GM23248 (cell line): ENCODE measurements around the gene BCLAF1. TPM values are rescaled to one million over a fixed set of nuclear protein-coding genes. Genes with fewer than 3 reads are reported as not detected.

Experiments
- DNase-seq: peaks from one replicate; pipeline ENCODE4 v3.0.0-alpha.2; 2015
- H2AFZ ChIP-seq: fragments of 200-600 bp; sonication (generic); 2 replicates; pipeline ENCODE4 v1.6.1; 2016; ENCODE audit warnings: antibody characterized with exemption
- H3F3A ChIP-seq: fragments of 200-600 bp; sonication (generic); 2 replicates; pipeline ENCODE4 v1.6.1; 2016; ENCODE audit warnings: mild to moderate bottlenecking, antibody characterized with exemption, mixed run types; ENCODE audit not compliant: insufficient read depth
- H3K27ac ChIP-seq: fragments of 200-600 bp; sonication (generic); 2 replicates; pipeline ENCODE4 v1.5.1; 2016; ENCODE audit warnings: mild to moderate bottlenecking
- H3K27me3 ChIP-seq: fragments of 200-600 bp; sonication (generic); replicated peaks from 2 replicates; pipeline ENCODE4 v1.6.1; 2016; ENCODE audit warnings: mild to moderate bottlenecking; ENCODE audit not compliant: insufficient read depth
- H3K36me3 ChIP-seq: fragments of 200-600 bp; sonication (generic); 2 replicates; pipeline ENCODE4 v1.6.1; 2016; ENCODE audit warnings: low read depth, mild to moderate bottlenecking
- H3K4me1 ChIP-seq: fragments of 200-600 bp; sonication (generic); 2 replicates; pipeline ENCODE4 v1.6.1; 2016; ENCODE audit warnings: mild to moderate bottlenecking; ENCODE audit not compliant: insufficient read depth
- H3K4me2 ChIP-seq: fragments of 200-600 bp; sonication (generic); one replicate; pipeline ENCODE4 v1.6.1; 2016; ENCODE audit warnings: mild to moderate bottlenecking; ENCODE audit not compliant: unreplicated experiment
- H3K4me3 ChIP-seq: fragments of 200-600 bp; sonication (generic); 2 replicates; pipeline ENCODE4 v1.5.1; 2016; ENCODE audit warnings: mild to moderate bottlenecking
- H3K79me2 ChIP-seq: fragments of 200-600 bp; sonication (generic); 2 replicates; pipeline ENCODE4 v1.6.1; 2016; ENCODE audit warnings: mild to moderate bottlenecking; ENCODE audit not compliant: insufficient read depth
- H3K9ac ChIP-seq: fragments of 200-600 bp; sonication (generic); 2 replicates; pipeline ENCODE4 v1.6.1; 2016; ENCODE audit warnings: mild to moderate bottlenecking
- H3K9me2 ChIP-seq: fragments of 200-600 bp; sonication (generic); 2 replicates; pipeline ENCODE4 v1.6.1; 2016; ENCODE audit warnings: mixed run types, mild to moderate bottlenecking, moderate library complexity; ENCODE audit not compliant: insufficient read depth
- H3K9me3 ChIP-seq: fragments of 200-600 bp; sonication (generic); one replicate; pipeline ENCODE4 v1.6.1; 2017; ENCODE audit warnings: low read depth
- H4K20me1 ChIP-seq: fragments of 200-600 bp; sonication (generic); 2 replicates; pipeline ENCODE4 v1.6.0; 2016; ENCODE audit not compliant: insufficient read depth
- EZH2 ChIP-seq: fragments of 200-600 bp; sonication (generic); IDR thresholded peaks from 2 replicates; pipeline ENCODE4 v1.6.1; 2018; ENCODE audit warnings: antibody characterized with exemption, mild to moderate bottlenecking; ENCODE audit not compliant: insufficient read depth, poor library complexity, severe bottlenecking
- EZH2phosphoT487 ChIP-seq: fragments of 200-600 bp; sonication (generic); IDR thresholded peaks from 2 replicates; pipeline ENCODE4 v1.6.1; 2018; ENCODE audit warnings: antibody characterized with exemption, moderate library complexity, mild to moderate bottlenecking, low read depth; ENCODE audit not compliant: insufficient read depth
- WGBS, 2 experiments: methylation state at CpG; one replicate each; pipeline ENCODE4 v1.1.6; 2015 to 2017; ENCODE audit warnings: low lambda C conversion rate in 2 of 2, low coverage in 1 of 2; ENCODE audit errors: missing lambda C conversion rate in 2 of 2; 5-methylcytosine and 5-hydroxymethylcytosine counted together
- in situ Hi-C: fragments of 300-500 bp; cut with MboI; formaldehyde crosslinking; loops from 2 replicates; pipeline ENCODE4 v1.15.0; 2020
- polyA plus RNA-seq: library from polyadenylated mRNA; unstranded; fragments of >200 nt; fragmentation: Nextera tagmentation; extraction: Ambion mirVana; gene quantifications from 2 replicates; pipeline ENCODE4 v1.2.1, GENCODE V29; 2016
- total RNA-seq: library from RNA; depleted of rRNA; stranded (reverse); fragments of >200 nt; shearing (Covaris generic); gene quantifications from 2 replicates; pipeline ENCODE4 v1.2.3, GENCODE V29; 2014; rRNA removed

The BCLAF1 gene
- total RNA-seq (62.6 and 80.3 TPM in 2 replicates), polyA plus RNA-seq (78.0 and 78.3 TPM in 2 replicates)

GRCh38 chr6:136289579-136290409 is at the start of gene BCLAF1:
Gene BCLAF1 (minus strand): TSS chr6:136289846. CDS start chr6:136279866, 9,980 bp downstream.
- Histone ChIP-seq H3K36me3 (0 out of 2 replicates have a peak, but pooled peaks cover 3% of the 10 kb centered on the region), H3F3A (peaks cover 27% of the 10 kb centered on the region), H3K9ac (peak within 1 kb of the TSS; percentile 99), H3K4me1 (peaks cover 20% of the 10 kb centered on the region), H4K20me1 (peaks cover 23% of the 10 kb centered on the region; the same call in 1 of the 2 replicates), H3K27ac (peak within 1 kb of the TSS; percentile 100), H3K4me2 (peak within 1 kb of the TSS; percentile 93), H3K9me3 (no peaks in the 10 kb centered on the region), H2AFZ (peak within 1 kb of the TSS; percentile 87), H3K27me3 (no peaks in the 10 kb centered on the region), H3K9me2 (no peaks in the 10 kb centered on the region), H3K79me2 (peaks cover 46% of the 10 kb centered on the region), H3K4me3 (peak within 1 kb of the TSS; percentile 94)
- DNase-seq: peak; percentile 100
- TF ChIP-seq EZH2 (no peak), EZH2phosphoT487 (no peak)
- in situ Hi-C loops: no loop called here
- WGBS, 2 experiments: 1% methylated on average over 60 of the region's 60 CpGs

GRCh38 chr6:136338486-136338885 is 48.8 kb upstream of the BCLAF1 start:
- Histone ChIP-seq H3K4me1 (no peaks in the 10 kb centered on the region), H3K27ac (no peak overlapping the region), H3K9me2 (no peaks in the 10 kb centered on the region), H3K27me3 (no peaks in the 10 kb centered on the region), H3K4me3 (no peak overlapping the region), H3K9me3 (no peaks in the 10 kb centered on the region), H3K36me3 (no peaks in the 10 kb centered on the region), H3K4me2 (no peak overlapping the region), H2AFZ (no peak overlapping the region), H3F3A (no peaks in the 10 kb centered on the region), H3K9ac (no peak overlapping the region), H3K79me2 (no peaks in the 10 kb centered on the region), H4K20me1 (no peaks in the 10 kb centered on the region)
- in situ Hi-C loops: no loop called here
- TF ChIP-seq EZH2phosphoT487 (no peak), EZH2 (no peak)
- DNase-seq: no peak
- 77 to 84% methylated on average over 4 of the region's 4 CpGs for WGBS, 2 experiments

GRCh38 chr6:136337606-136338005 is 48.0 kb upstream of the BCLAF1 start:
- Histone ChIP-seq H3K79me2 (no peaks in the 10 kb centered on the region), H3K27me3 (no peaks in the 10 kb centered on the region; the same call in 1 of the 2 replicates), H4K20me1 (no peaks in the 10 kb centered on the region), H3K4me2 (no peak overlapping the region), H3K9ac (no peak overlapping the region), H3F3A (no peaks in the 10 kb centered on the region), H3K4me3 (no peak overlapping the region), H2AFZ (no peak overlapping the region), H3K4me1 (no peaks in the 10 kb centered on the region), H3K9me2 (no peaks in the 10 kb centered on the region), H3K36me3 (no peaks in the 10 kb centered on the region), H3K27ac (no peak overlapping the region), H3K9me3 (no peaks in the 10 kb centered on the region)
- 84 to 90% methylated on average over 3 of the region's 3 CpGs for WGBS, 2 experiments
- no peak for DNase-seq
- in situ Hi-C loops: no loop called here
- no peak for TF ChIP-seq EZH2phosphoT487
- no peak for TF ChIP-seq EZH2

GRCh38 chr6:136337121-136337520 is 47.5 kb upstream of the BCLAF1 start:
- Histone ChIP-seq H3K79me2 (no peaks in the 10 kb centered on the region), H2AFZ (no peak overlapping the region), H4K20me1 (no peaks in the 10 kb centered on the region), H3K4me3 (no peak overlapping the region), H3K4me2 (no peak overlapping the region), H3K36me3 (no peaks in the 10 kb centered on the region), H3F3A (no peaks in the 10 kb centered on the region), H3K9ac (no peak overlapping the region), H3K27ac (no peak overlapping the region), H3K27me3 (no peaks in the 10 kb centered on the region; the same call in 1 of the 2 replicates), H3K9me2 (no peaks in the 10 kb centered on the region), H3K4me1 (no peaks in the 10 kb centered on the region), H3K9me3 (no peaks in the 10 kb centered on the region)
- TF ChIP-seq EZH2 (no peak), EZH2phosphoT487 (no peak)
- no peak for DNase-seq
- in situ Hi-C loops: no loop called here
- 98 to 100% methylated on average over 3 of the region's 3 CpGs for WGBS, 2 experiments
